NT2/D1 (cell line): ENCODE measurements around the gene NEUROD6.

Experiments used
- DNase-seq: peaks from one replicate; pipeline ENCODE4 v3.0.0-alpha.2; 2011; ENCODE audit warnings: low read depth, low spot score
- H3K27me3 ChIP-seq: 2 replicates; pipeline ENCODE4 v1.6.0; 2011; ENCODE audit warnings: mild to moderate bottlenecking; ENCODE audit not compliant: insufficient read length, insufficient read depth
- H3K36me3 ChIP-seq: 2 replicates; pipeline ENCODE4 v1.6.1; 2011; ENCODE audit warnings: mild to moderate bottlenecking, low read length, mixed read lengths; ENCODE audit not compliant: insufficient read depth, insufficient read length
- H3K4me1 ChIP-seq: 2 replicates; pipeline ENCODE4 v1.5.1; 2011; ENCODE audit not compliant: insufficient read depth, insufficient read length
- H3K4me3 ChIP-seq: 2 replicates; pipeline ENCODE4 v1.5.1; 2011; ENCODE audit warnings: low read depth; ENCODE audit not compliant: insufficient read length
- H3K9ac ChIP-seq: 2 replicates; pipeline ENCODE4 v1.6.0; 2011; ENCODE audit warnings: low read depth; ENCODE audit not compliant: insufficient read length
- H3K9me3 ChIP-seq: 2 replicates; pipeline ENCODE4 v1.5.1; 2011; ENCODE audit warnings: mild to moderate bottlenecking, low read length; ENCODE audit not compliant: insufficient read depth
- SUZ12 ChIP-seq: IDR thresholded peaks from 2 replicates; pipeline ENCODE4 v1.6.1; 2011; ENCODE audit not compliant: insufficient read length, insufficient read depth; ENCODE audit errors: extremely low read depth
- YY1 ChIP-seq: IDR thresholded peaks from 2 replicates; pipeline ENCODE4 v1.6.1; 2011; ENCODE audit not compliant: insufficient read length, insufficient read depth
- ZNF274 ChIP-seq: IDR thresholded peaks from 2 replicates; pipeline ENCODE4 v1.6.1; 2011; ENCODE audit warnings: mild to moderate bottlenecking, low read depth, low read length

Gene NEUROD6

DNA sequence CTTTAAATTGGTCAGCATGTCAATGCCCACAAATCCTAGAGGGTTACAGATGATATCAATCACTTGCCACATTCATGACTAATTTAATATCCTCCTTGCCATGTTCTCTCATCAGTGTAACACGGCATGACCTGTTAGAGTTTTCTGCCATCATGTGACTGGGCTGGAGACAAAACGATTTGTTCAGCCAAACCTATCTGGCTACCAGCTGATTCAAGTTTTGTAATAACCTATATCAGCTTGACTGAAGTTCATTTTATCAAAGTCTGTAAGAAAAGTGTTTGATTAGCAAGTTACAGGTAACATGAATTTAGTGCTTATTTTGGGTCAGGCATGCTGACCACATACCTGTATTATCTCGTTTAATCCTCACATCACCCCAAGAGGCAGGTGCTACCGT, 25.7 kb downstream of the NEUROD6 start:
- H3K27me3 ChIP-seq = no peaks in the 10 kb centered on the region
- no peaks in the 10 kb centered on the region for H3K36me3 ChIP-seq
- H3K4me3 ChIP-seq = no peak overlapping the region
- no peaks in the 10 kb centered on the region for H3K9me3 ChIP-seq
- DNase-seq = no peak
- TF ChIP-seq YY1 (no peak), SUZ12 (no peak), ZNF274 (no peak)
- H3K4me1 ChIP-seq = peaks cover 4% of the 10 kb centered on the region
- no peak overlapping the region for H3K9ac ChIP-seq

DNA sequence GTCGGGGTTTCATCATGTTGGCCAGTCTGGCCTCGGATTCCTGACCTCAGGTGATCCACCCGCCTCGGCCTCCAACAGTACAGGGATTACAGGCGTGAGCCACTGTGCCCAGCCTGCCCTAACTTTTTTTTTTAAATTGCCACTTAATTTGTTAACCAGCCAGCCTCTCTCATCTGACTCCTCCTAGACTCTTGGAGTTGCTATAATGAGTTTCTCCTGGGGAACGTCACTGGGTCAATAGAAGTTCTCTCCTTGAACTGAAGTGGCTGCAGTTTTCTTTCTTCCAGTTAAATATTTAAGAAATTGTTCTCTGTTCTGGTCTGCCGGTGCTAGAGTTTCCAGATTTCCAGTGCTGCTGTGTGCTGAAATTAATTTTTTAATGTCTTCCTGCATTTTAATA, 27.6 kb downstream of the NEUROD6 start:
- H3K9ac ChIP-seq = no peak overlapping the region
- H3K9me3 ChIP-seq = no peaks in the 10 kb centered on the region
- H3K4me3 ChIP-seq = no peak overlapping the region
- H3K27me3 ChIP-seq = no peaks in the 10 kb centered on the region
- no peaks in the 10 kb centered on the region for H3K36me3 ChIP-seq
- DNase-seq = no peak
- TF ChIP-seq YY1 (no peak), SUZ12 (no peak), ZNF274 (no peak)
- peaks cover 4% of the 10 kb centered on the region for H3K4me1 ChIP-seq

DNA sequence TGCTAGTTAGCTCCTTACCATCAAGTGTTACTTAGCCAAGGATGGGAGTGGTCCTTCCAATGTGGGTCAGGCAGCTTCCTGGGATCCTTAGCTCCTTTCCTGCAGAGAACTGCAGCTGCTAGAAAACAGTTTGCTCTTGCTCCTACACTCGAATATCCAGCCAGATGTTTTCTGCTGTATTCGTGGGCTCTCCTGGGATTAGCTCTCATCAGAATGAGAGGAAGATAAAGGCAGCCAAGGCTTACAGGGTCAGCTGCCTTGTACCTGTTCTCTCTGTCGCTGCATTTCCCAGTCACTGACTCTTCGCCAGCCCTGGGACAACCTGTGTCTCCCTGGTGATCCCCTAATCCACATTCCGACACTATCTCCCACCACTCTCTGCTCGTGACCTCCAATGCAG, 29.0 kb downstream of the NEUROD6 start:
- Histone ChIP-seq H3K9me3 (no peaks in the 10 kb centered on the region), H3K9ac (no peak overlapping the region), H3K27me3 (no peaks in the 10 kb centered on the region), H3K36me3 (no peaks in the 10 kb centered on the region), H3K4me1 (peaks cover 4% of the 10 kb centered on the region), H3K4me3 (no peak overlapping the region)
- TF ChIP-seq ZNF274 (no peak), YY1 (no peak), SUZ12 (no peak)
- no peak for DNase-seq

DNA sequence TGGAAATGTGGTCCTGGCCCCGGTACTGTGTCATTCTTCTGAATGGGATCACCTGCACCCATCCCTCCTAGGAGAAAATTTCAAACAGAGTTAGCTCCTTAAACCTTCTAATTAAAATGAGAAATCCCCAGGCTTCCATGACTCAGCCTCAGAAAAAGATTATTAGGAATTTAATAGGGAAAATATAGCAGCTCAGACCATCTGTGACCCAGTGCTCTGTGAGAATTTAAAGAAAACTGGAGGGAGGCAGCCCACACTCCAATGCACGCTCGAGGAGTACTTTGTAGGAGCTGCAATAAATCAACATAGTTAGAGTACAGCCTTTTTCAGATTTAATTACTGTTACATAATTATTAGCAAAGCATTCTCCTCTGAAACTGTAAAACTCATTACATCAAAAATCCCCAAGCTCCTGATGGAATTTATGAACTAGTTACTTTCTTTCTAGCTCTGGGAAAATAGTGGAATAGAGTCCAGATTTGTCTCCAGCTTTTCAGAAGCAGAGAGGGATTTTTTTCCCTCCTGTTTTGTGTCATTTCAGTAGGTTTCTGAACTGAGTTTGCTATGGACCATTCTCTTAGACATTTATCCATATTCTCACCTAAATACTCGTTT, 30.1 kb downstream of the NEUROD6 start:
- Histone ChIP-seq H3K4me3 (no peak overlapping the region), H3K36me3 (no peaks in the 10 kb centered on the region), H3K9me3 (no peaks in the 10 kb centered on the region), H3K27me3 (no peaks in the 10 kb centered on the region), H3K9ac (no peak overlapping the region), H3K4me1 (peaks cover 4% of the 10 kb centered on the region)
- DNase-seq = no peak
- TF ChIP-seq SUZ12 (no peak), YY1 (no peak), ZNF274 (no peak)

DNA sequence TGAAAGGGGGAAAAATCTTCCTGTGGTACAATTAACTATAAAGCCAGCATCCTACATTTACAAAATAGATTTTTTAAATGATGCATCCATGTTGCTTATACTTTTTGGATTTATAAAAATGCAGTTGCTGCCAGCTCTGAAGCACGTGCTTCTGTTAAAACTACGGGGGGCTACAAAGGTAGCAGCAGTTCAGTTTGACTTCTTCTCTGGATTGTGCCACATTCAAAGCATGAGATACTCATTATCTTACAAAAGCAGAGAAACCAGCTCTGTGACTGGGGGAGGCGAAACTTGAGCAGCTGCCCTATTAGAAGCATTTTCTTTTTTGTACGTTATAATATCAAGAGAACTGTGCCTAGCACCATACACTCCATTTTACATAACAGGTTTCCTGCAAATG, 31.1 kb downstream of the NEUROD6 start:
- Histone ChIP-seq H3K27me3 (no peaks in the 10 kb centered on the region), H3K9me3 (no peaks in the 10 kb centered on the region), H3K36me3 (no peaks in the 10 kb centered on the region), H3K4me3 (no peak overlapping the region), H3K9ac (no peak overlapping the region), H3K4me1 (peaks cover 4% of the 10 kb centered on the region)
- DNase-seq = no peak
- TF ChIP-seq ZNF274 (no peak), SUZ12 (no peak), YY1 (no peak)

DNA sequence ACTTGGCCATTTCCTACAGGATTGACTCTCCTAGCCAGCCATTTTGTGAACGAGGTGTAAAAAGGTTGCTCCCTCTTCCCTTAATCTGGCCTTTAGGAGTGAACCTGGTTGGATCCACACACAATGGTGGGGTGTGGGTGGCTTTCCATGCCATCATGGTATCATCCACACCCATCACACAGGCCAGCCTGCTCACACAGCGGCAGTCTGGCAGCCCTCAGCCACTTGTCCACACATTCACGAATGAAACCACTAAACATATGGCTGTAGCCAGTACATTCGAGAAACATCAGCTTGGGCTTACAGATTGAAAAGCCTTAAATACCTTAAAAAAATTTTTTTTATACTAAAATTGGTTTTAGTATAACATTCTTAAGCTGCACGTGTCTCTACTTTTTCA, 31.9 kb downstream of the NEUROD6 start:
- no peak overlapping the region for H3K9ac ChIP-seq
- H3K4me3 ChIP-seq = no peak overlapping the region
- H3K36me3 ChIP-seq = no peaks in the 10 kb centered on the region
- H3K4me1 ChIP-seq = peaks cover 4% of the 10 kb centered on the region
- H3K27me3 ChIP-seq = no peaks in the 10 kb centered on the region
- no peaks in the 10 kb centered on the region for H3K9me3 ChIP-seq
- TF ChIP-seq ZNF274 = no peak
- TF ChIP-seq YY1 = no peak
- TF ChIP-seq SUZ12 = no peak
- no peak for DNase-seq

DNA sequence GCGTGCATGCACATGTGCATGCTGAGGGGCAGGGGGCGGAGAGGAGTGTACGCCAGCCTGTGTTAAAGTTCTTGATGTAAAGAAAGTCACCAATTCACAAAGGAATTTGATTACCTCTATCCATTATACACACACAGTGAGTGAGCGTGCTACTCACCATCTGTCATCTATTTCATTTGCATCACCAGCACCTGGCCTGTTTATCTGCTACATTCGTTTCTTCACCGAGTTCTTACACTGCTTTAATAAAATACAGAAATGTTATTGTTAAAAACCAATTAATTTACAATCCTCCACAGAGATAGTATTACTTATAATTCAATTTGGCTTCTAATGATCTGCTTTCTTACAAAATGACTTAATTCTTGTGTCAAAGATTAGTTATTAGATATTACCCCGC, 32.6 kb downstream of the NEUROD6 start:
- H3K27me3 ChIP-seq = no peaks in the 10 kb centered on the region

More for the DNA sequence above, 32.6 kb downstream of the NEUROD6 start:
- TF ChIP-seq ZNF274 (no peak), YY1 (no peak), SUZ12 (no peak)
- Histone ChIP-seq H3K9me3 (no peaks in the 10 kb centered on the region), H3K36me3 (no peaks in the 10 kb centered on the region), H3K9ac (no peak overlapping the region), H3K4me3 (no peak overlapping the region), H3K4me1 (peaks cover 4% of the 10 kb centered on the region)
- DNase-seq = no peak
